ENCODE data around the gene SLC4A7. TPM values are rescaled to one million over a fixed set of nuclear protein-coding genes. Genes with fewer than 3 reads are reported as not detected.
"Not testable (repeated sequence)": the region's sequence is repeated elsewhere in the genome, so short reads cannot be mapped to it uniquely, and the experiment has no call there.

The SLC4A7 gene
- total RNA-seq, 2 donors from 2014 or later: 43.8 to 56.9 TPM

DNA sequence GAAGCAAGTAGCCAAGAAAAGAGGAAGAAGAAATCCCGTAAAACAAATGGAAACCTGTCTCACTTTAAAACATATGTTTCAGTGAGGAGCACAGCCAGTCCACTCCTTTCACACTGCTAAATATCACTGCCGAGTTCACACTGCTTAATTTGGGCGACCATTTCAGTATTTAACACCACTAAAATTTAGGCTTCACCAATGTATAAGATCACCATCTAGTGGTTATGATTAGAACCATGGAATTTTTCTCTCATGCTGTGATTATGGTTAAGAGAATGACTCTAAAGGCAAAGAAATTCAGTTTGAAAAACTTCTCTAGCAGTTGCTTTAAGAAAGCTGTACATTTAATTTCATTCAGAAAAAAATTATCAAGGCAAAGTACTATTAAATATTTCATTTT, 16.6 kb downstream of the SLC4A7 start:
- Mint-ChIP-seq H3K27ac (peak overlapping the region; percentile 66), H3K4me3 (peak overlapping the region; percentile 19), H3K36me3 (ENCODE audit: low read depth) (peaks cover 12% of the 10 kb centered on the region), H3K9me3 (no peaks in the 10 kb centered on the region), H3K4me1 (peaks cover 15% of the 10 kb centered on the region), H3K27me3 (no peaks in the 10 kb centered on the region)
- peak; percentile 82 for ATAC-seq (replicated peaks)

DNA sequence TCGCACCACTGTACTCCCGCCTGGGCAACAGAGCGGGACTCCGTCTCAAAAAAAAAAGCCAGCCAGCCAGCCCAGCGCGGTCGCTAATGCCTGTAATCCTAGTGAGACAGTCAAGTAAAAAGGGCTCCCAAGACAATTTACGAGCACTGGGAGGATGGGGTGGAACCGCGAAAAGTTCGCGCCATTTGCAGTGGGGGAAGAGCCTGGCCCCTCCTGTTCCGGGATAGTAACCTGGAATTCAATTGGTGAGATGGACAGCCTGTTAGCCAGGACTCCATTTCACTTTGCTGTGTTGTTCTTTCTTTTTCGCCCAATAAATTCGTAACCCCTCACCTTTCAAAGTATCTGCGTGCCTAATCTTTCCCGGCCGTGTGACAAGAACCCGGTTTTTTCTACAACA, 19.5 kb downstream of the SLC4A7 start:
- H3K9me3 Mint-ChIP-seq: no peaks in the 10 kb centered on the region
- H3K4me1 Mint-ChIP-seq: peaks cover 15% of the 10 kb centered on the region
- H3K36me3 Mint-ChIP-seq (ENCODE audit: low read depth): peaks cover 19% of the 10 kb centered on the region
- no peaks in the 10 kb centered on the region for H3K27me3 Mint-ChIP-seq
- no peak overlapping the region for H3K4me3 Mint-ChIP-seq
- no peak for ATAC-seq (replicated peaks)
- H3K27ac Mint-ChIP-seq: no peak overlapping the region

- Mint-ChIP-seq H3K27ac (peak overlapping the region; percentile 20), H3K27me3 (no peaks in the 10 kb centered on the region), H3K36me3 (ENCODE audit: low read depth) (peaks cover 30% of the 10 kb centered on the region), H3K4me1 (peaks cover 13% of the 10 kb centered on the region), H3K4me3 (no peak overlapping the region), H3K9me3 (no peaks in the 10 kb centered on the region)
- ATAC-seq (replicated peaks): peak; percentile 56
These were observed 22.0 kb downstream of the SLC4A7 start for GRCh38 chr3:27462228-27462627.

- Mint-ChIP-seq H3K4me1 (peaks cover 29% of the 10 kb centered on the region), H3K27me3 (no peaks in the 10 kb centered on the region), H3K36me3 (ENCODE audit: low read depth) (peaks cover 51% of the 10 kb centered on the region), H3K4me3 (no peak overlapping the region), H3K27ac (no peak overlapping the region), H3K9me3 (no peaks in the 10 kb centered on the region)
- ATAC-seq (replicated peaks): no peak
These were observed 25.3 kb downstream of the SLC4A7 start for GRCh38 chr3:27458929-27459328.

DNA sequence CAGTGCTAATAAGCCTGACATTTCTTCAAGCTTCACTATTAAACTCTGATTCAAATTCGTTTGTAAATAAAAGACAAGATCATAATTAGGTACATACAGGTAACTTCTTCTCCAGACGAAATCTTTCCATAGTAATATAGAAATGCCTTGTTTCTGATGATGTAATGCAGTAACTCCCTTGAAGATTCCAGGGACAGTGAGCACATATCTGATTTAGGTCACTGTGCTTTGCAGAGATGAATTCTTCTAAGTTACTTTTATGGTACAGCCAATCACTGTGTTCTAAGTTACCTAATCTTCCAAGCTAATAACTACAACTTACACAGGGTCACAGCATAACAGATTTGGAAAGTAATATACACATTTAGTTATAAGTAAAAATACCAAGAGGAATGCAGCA, 27.6 kb downstream of the SLC4A7 start:
- peaks cover 44% of the 10 kb centered on the region for H3K36me3 Mint-ChIP-seq (ENCODE audit: low read depth)
- ATAC-seq (replicated peaks): no peak
- H3K9me3 Mint-ChIP-seq: no peaks in the 10 kb centered on the region
- no peaks in the 10 kb centered on the region for H3K27me3 Mint-ChIP-seq
- H3K27ac Mint-ChIP-seq: no peak overlapping the region
- H3K4me1 Mint-ChIP-seq: peaks cover 31% of the 10 kb centered on the region
- H3K4me3 Mint-ChIP-seq: peak overlapping the region; percentile 21

- Mint-ChIP-seq H3K36me3 (ENCODE audit: low read depth) (peaks cover 47% of the 10 kb centered on the region), H3K4me1 (peaks cover 41% of the 10 kb centered on the region), H3K27ac (peak overlapping the region; percentile 91), H3K27me3 (no peaks in the 10 kb centered on the region), H3K9me3 (no peaks in the 10 kb centered on the region), H3K4me3 (peak overlapping the region; percentile 68)
- peak; percentile 82 for ATAC-seq (replicated peaks)
These were observed 29.3 kb downstream of the SLC4A7 start for GRCh38 chr3:27454914-27455313.

DNA sequence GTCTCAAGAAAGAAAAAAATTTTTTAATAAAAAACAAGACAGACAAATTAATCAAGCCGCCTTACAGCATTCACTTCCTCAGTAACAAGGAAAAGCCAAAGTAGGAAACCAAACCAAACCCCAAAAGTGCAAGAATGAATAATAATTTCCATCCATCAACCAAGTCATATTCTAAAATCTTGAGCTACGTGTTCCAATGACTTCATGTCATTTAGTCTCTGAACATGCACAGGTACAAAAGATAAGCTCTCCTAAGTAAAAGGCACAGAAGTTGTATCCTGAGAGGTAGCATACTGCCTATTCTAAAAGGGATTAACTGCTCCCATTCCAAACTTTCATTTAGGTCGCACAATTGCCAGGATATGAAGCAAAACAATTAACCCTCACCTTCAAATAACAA, 29.7 kb downstream of the SLC4A7 start:
- peak overlapping the region; percentile 91 for H3K27ac Mint-ChIP-seq
- H3K4me3 Mint-ChIP-seq: peak overlapping the region; percentile 68
- H3K27me3 Mint-ChIP-seq: no peaks in the 10 kb centered on the region
- H3K36me3 Mint-ChIP-seq (ENCODE audit: low read depth): peaks cover 47% of the 10 kb centered on the region
- H3K9me3 Mint-ChIP-seq: no peaks in the 10 kb centered on the region
- peaks cover 41% of the 10 kb centered on the region for H3K4me1 Mint-ChIP-seq
- ATAC-seq (replicated peaks): peak; percentile 82

DNA sequence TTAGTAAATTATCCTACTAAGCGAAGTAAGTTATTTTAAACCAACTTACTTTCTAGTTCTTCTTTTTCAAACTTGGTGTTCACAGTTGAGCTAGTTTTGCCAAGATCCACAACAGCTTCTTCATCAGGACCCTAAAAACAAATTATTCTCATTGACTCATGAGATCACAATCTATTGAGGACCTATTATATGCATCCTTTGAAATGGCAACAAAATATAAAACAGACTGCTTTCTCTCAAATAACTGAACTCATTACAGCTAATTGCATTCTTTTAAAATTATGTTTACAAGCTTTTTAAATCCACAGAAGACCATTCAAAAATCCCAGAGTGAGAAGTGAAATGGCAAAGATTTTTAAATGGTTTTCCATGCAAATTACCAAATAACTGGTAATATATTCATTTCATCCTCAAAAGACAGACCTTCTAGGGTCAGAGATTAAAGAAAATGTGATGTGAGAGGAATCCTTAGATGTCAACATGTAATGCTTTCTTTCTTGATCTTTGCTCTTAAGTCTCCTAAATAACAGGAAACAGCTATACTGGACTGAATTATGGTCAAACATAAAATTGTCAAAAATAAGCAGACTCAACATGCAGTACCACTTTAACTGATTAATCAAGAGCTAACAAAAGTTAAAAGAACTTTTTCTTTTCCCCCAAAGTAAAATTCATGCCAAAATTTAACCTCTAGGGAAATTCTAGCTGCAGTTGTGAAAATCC, 31.7 kb downstream of the SLC4A7 start:
- Mint-ChIP-seq H3K9me3 (no peaks in the 10 kb centered on the region), H3K4me3 (peak overlapping the region; percentile 5), H3K4me1 (peaks cover 37% of the 10 kb centered on the region), H3K36me3 (ENCODE audit: low read depth) (peaks cover 54% of the 10 kb centered on the region), H3K27me3 (no peaks in the 10 kb centered on the region), H3K27ac (no peak overlapping the region)
- no peak for ATAC-seq (replicated peaks)

- Mint-ChIP-seq H3K4me3 (peak overlapping the region; percentile 3), H3K4me1 (peaks cover 37% of the 10 kb centered on the region), H3K36me3 (ENCODE audit: low read depth) (peaks cover 57% of the 10 kb centered on the region), H3K9me3 (no peaks in the 10 kb centered on the region), H3K27me3 (no peaks in the 10 kb centered on the region), H3K27ac (peak overlapping the region; percentile 33)
- no peak for ATAC-seq (replicated peaks)
These were observed 32.3 kb downstream of the SLC4A7 start for GRCh38 chr3:27451842-27452241.

- Mint-ChIP-seq H3K27ac (peak overlapping the region; percentile 33), H3K36me3 (ENCODE audit: low read depth) (peaks cover 57% of the 10 kb centered on the region)
- peak; percentile 23 for ATAC-seq (replicated peaks)
These were observed 32.9 kb downstream of the SLC4A7 start for GRCh38 chr3:27451251-27451650.

GRCh38 chr3:27449530-27450150, 34.5 kb downstream of the SLC4A7 start:
- Mint-ChIP-seq H3K36me3 (ENCODE audit: low read depth) (peaks cover 60% of the 10 kb centered on the region), H3K27me3 (no peaks in the 10 kb centered on the region), H3K27ac (no peak overlapping the region), H3K9me3 (no peaks in the 10 kb centered on the region), H3K4me1 (peaks cover 27% of the 10 kb centered on the region), H3K4me3 (no peak overlapping the region)
- ATAC-seq (replicated peaks): no peak

More at GRCh38 chr3:27451251-27451650, 32.9 kb downstream of the SLC4A7 start:
- peaks cover 32% of the 10 kb centered on the region for H3K4me1 Mint-ChIP-seq
- no peaks in the 10 kb centered on the region for H3K9me3 Mint-ChIP-seq
- peak overlapping the region; percentile 3 for H3K4me3 Mint-ChIP-seq
- no peaks in the 10 kb centered on the region for H3K27me3 Mint-ChIP-seq

DNA sequence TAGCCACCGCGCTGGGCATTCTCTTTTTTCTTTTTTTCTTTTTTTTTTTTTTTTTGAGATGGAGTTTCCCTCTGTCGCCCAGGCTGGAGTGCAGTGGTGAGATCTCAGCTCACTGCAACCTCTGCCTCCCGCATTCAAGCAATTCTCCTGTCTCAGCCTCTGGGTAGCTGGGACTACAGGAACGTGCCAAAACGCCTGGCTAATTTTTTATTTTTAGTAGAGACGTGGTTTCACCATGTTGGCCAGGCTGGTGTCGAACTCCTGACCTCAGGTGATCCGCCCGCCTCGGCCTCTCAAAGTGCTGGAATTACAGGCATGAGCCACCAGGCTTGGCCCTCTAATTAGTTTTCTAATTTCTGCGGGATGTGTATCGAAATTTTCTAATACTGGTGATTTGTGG, 41.2 kb downstream of the SLC4A7 start:
- not testable (repeated sequence) for H3K4me1 Mint-ChIP-seq; H3K27ac Mint-ChIP-seq; H3K4me3 Mint-ChIP-seq; H3K27me3 Mint-ChIP-seq; ATAC-seq (replicated peaks); H3K9me3 Mint-ChIP-seq
- peaks cover 91% of the 10 kb centered on the region for H3K36me3 Mint-ChIP-seq (ENCODE audit: low read depth)

DNA sequence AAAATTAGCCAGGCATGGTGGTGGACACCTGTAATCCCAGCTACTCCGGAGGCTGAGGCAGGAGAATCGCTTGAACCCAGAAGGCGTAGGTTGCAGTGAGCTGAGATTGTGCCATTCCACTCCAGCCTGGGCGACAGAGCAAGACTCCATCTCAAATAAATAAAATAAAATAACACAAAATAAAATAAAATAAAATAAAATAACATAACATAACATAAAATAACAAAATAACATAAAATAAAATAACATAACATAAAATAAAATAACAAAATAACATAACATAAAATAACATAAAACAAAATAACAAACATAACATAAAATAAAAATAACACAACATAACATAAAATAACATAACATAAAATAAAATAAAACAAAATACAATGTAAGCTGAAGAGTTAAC, 45.8 kb downstream of the SLC4A7 start:
- ATAC-seq (replicated peaks); H3K9me3 Mint-ChIP-seq; H3K4me3 Mint-ChIP-seq; H3K4me1 Mint-ChIP-seq; H3K27me3 Mint-ChIP-seq; H3K27ac Mint-ChIP-seq: not testable (repeated sequence)
- H3K36me3 Mint-ChIP-seq (ENCODE audit: low read depth): peaks cover 94% of the 10 kb centered on the region

GRCh38 chr3:27431116-27431515, 53.1 kb downstream of the SLC4A7 start:
- ATAC-seq (replicated peaks): no peak
- H3K4me3 Mint-ChIP-seq: no peak overlapping the region
- H3K27ac Mint-ChIP-seq: no peak overlapping the region
- H3K9me3 Mint-ChIP-seq: no peaks in the 10 kb centered on the region
- no peaks in the 10 kb centered on the region for H3K27me3 Mint-ChIP-seq
- H3K4me1 Mint-ChIP-seq: peaks cover 8% of the 10 kb centered on the region
- peaks cover 91% of the 10 kb centered on the region for H3K36me3 Mint-ChIP-seq (ENCODE audit: low read depth)

- no peak for ATAC-seq (replicated peaks)
- no peaks in the 10 kb centered on the region for H3K27me3 Mint-ChIP-seq
- H3K4me1 Mint-ChIP-seq: peaks cover 4% of the 10 kb centered on the region
- H3K27ac Mint-ChIP-seq: no peak overlapping the region
- H3K9me3 Mint-ChIP-seq: no peaks in the 10 kb centered on the region
- H3K36me3 Mint-ChIP-seq (ENCODE audit: low read depth): peaks cover 80% of the 10 kb centered on the region
- no peak overlapping the region for H3K4me3 Mint-ChIP-seq
These were observed 54.3 kb downstream of the SLC4A7 start for GRCh38 chr3:27429909-27430308.
